Caco-2 (cell line): ENCODE results near the gene IGFBP3. TPM values are rescaled to one million over a fixed set of nuclear protein-coding genes. Genes with fewer than 3 reads are reported as not detected.

Experiments
- BruUV-seq: library from RNA; stranded (reverse); fragments of 400-500 nt; replicated peaks from 2 replicates; lab custom pipeline; 2021; lab: Mats Ljungman, UMichigan
- CTCF ChIA-PET: fragments of 300-600 bp; sonication (Branson Sonifier 250); formaldehyde crosslinking; loops from one replicate; lab custom pipeline; 2022; ENCODE audit warnings: antibody characterized with exemption; lab: Charles Lee
- POLR2A ChIA-PET: fragments of 300-600 bp; sonication (Branson Sonifier 250); formaldehyde crosslinking; loops from one replicate; lab custom pipeline; 2022; ENCODE audit warnings: antibody characterized with exemption; lab: Charles Lee
- DNase-seq, 2 experiments: peaks; one replicate each; pipeline versions ENCODE4 v3.0.0 to v3.0.0-alpha.2; 2020 to 2022
- H3K27me3 ChIP-seq: replicated peaks from 2 replicates; pipeline ENCODE4 v1.6.0; 2011; ENCODE audit warnings: low read length; ENCODE audit not compliant: control insufficient read depth, insufficient read depth
- H3K36me3 ChIP-seq: 2 replicates; pipeline ENCODE4 v1.5.1; 2011; ENCODE audit warnings: low read length; ENCODE audit not compliant: control insufficient read depth, insufficient read depth
- H3K4me1 ChIP-seq: fragments of 250-450 bp; sonication (Bioruptor Pico); 2 replicates; pipeline ENCODE4 v1.5.1; 2020; ENCODE audit warnings: mild to moderate bottlenecking
- H3K4me3 ChIP-seq: 2 replicates; pipeline ENCODE4 v1.5.1; 2011; ENCODE audit warnings: low read depth, mild to moderate bottlenecking, control low read depth, low read length
- H3K9me3 ChIP-seq: fragments of 250-450 bp; sonication (Bioruptor Pico); 2 replicates; pipeline ENCODE4 v1.5.1; 2020; ENCODE audit warnings: mild to moderate bottlenecking, moderate library complexity
- H3K27ac Mint-ChIP-seq: one replicate; pipeline ENCODE4 v1.8.0; 2022; ENCODE audit warnings: mixed read lengths; ENCODE audit not compliant: unreplicated experiment
- H3K27me3 Mint-ChIP-seq: one replicate; pipeline ENCODE4 v1.8.0; 2022; ENCODE audit warnings: mixed read lengths; ENCODE audit not compliant: insufficient read depth, unreplicated experiment
- H3K36me3 Mint-ChIP-seq: one replicate; pipeline ENCODE4 v1.8.0; 2022; ENCODE audit warnings: mild to moderate bottlenecking, mixed read lengths; ENCODE audit not compliant: insufficient read depth, unreplicated experiment
- H3K4me1 Mint-ChIP-seq: one replicate; pipeline ENCODE4 v1.8.0; 2022; ENCODE audit warnings: low read depth, mixed read lengths; ENCODE audit not compliant: unreplicated experiment
- H3K4me3 Mint-ChIP-seq: one replicate; pipeline ENCODE4 v1.8.0; 2022; ENCODE audit warnings: mild to moderate bottlenecking, moderate library complexity, mixed read lengths; ENCODE audit not compliant: unreplicated experiment
- H3K9me3 Mint-ChIP-seq: one replicate; pipeline ENCODE4 v1.8.0; 2022; ENCODE audit warnings: mixed read lengths; ENCODE audit not compliant: unreplicated experiment
- CTCF ChIP-seq, 2 experiments: fragments of 200-600 bp in 1 of 2; IDR thresholded peaks; 1 replicate in 1 of 2; 2 replicates in 1 of 2; pipeline versions ENCODE4 v1.5.1 to v1.8.0; 2011 to 2022; ENCODE audit warnings: antibody characterized with exemption in 1 of 2, control low read depth in 1 of 2, inconsistent platforms in 1 of 2, low read depth in 1 of 2, low read length in 1 of 2, mild to moderate bottlenecking in 1 of 2, moderate library complexity in 1 of 2; ENCODE audit not compliant: insufficient read depth in 1 of 2, severe bottlenecking in 1 of 2, unreplicated experiment in 1 of 2
- intact Hi-C: fragments of 100-400 bp; cut with micrococcal nuclease; formaldehyde crosslinking; loops from one replicate; pipeline ENCODE4 v1.10.0; 2022; ENCODE audit not compliant: unreplicated experiment
- total RNA-seq: library from RNA; stranded (reverse); gene quantifications from 2 replicates; pipeline ENCODE4 v1.2.3, GENCODE V29; 2022

The IGFBP3 gene
- total RNA-seq, 1 experiment from 2014 or later = 0.79 TPM

- intact Hi-C loops = no loop called here
- no TSS peak for BruUV-seq
- no peak for TF ChIP-seq CTCF (IDR thresholded peaks at IDR 0.05; ENCODE audit: insufficient read depth in 1 of 2, low read depth in 1 of 2, low read length in 1 of 2, severe bottlenecking in 1 of 2, unreplicated experiment in 1 of 2)
- no peaks in the 10 kb centered on the region for H3K27me3 ChIP-seq
- H3K4me3 ChIP-seq = no peak overlapping the region
- no peak for DNase-seq
- H3K9me3 ChIP-seq = no peaks in the 10 kb centered on the region
- Mint-ChIP-seq H3K9me3 (no peaks in the 10 kb centered on the region), H3K4me1 (no peaks in the 10 kb centered on the region), H3K27me3 (peaks cover 17% of the 10 kb centered on the region), H3K4me3 (no peak overlapping the region), H3K36me3 (no peaks in the 10 kb centered on the region), H3K27ac (no peak overlapping the region)
- ChIA-PET POLR2A (no interaction called here), CTCF (no interaction called here)
- no peaks in the 10 kb centered on the region for H3K4me1 ChIP-seq
- H3K36me3 ChIP-seq = no peaks in the 10 kb centered on the region
Observed at GRCh38 chr7:45894665-45895062, 26.4 kb downstream of the IGFBP3 start.

DNA sequence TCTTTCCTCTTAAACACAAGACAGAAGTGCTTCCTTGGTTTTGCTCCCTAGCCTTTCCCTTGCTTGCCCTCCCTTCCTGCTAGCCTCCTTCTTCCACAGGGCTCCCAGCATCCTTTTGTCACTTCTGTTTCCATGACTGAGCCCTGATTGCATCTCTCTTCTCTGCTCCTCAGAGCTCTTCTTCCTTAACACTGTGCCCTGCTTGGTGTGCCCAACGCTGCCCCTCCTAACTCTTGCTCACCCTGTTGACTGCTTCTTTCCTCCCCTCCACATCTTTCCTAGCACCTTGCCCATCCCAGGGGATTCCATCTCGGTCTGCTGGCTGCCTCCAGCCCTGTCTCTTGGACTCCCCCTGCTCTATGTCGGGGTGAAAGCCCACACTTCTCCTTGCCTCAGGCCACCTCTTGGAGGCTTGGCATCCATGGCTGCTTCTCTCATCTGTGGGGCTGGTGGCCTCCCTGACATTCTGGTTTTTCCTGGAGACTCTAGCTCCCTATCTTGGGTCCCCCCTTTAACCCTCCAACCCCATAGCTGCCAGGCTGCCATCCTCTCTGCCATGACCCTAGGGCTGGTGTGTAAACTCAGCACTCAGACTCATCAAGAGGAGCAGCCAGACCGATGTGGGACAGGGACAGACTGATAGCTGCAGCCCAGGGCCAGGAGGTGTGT, 26.9 kb downstream of the IGFBP3 start:
- Mint-ChIP-seq H3K4me1 (no peaks in the 10 kb centered on the region), H3K36me3 (no peaks in the 10 kb centered on the region), H3K9me3 (no peaks in the 10 kb centered on the region), H3K4me3 (no peak overlapping the region), H3K27me3 (peaks cover 22% of the 10 kb centered on the region), H3K27ac (no peak overlapping the region)
- H3K4me3 ChIP-seq = no peak overlapping the region
- no peaks in the 10 kb centered on the region for H3K4me1 ChIP-seq
- H3K27me3 ChIP-seq = no peaks in the 10 kb centered on the region
- intact Hi-C loops = no loop called here
- BruUV-seq = no TSS peak
- POLR2A ChIA-PET = no interaction called here
- TF ChIP-seq CTCF (IDR thresholded peaks at IDR 0.05; ENCODE audit: insufficient read depth in 1 of 2, low read depth in 1 of 2, low read length in 1 of 2, severe bottlenecking in 1 of 2, unreplicated experiment in 1 of 2) = no peak
- DNase-seq = no peak
- CTCF ChIA-PET = no interaction called here
- no peaks in the 10 kb centered on the region for H3K36me3 ChIP-seq
- no peaks in the 10 kb centered on the region for H3K9me3 ChIP-seq

GRCh38 chr7:45893374-45893995, 27.6 kb downstream of the IGFBP3 start:
- Mint-ChIP-seq H3K27ac (no peak overlapping the region), H3K4me3 (no peak overlapping the region), H3K36me3 (no peaks in the 10 kb centered on the region), H3K9me3 (no peaks in the 10 kb centered on the region), H3K27me3 (peaks cover 24% of the 10 kb centered on the region), H3K4me1 (no peaks in the 10 kb centered on the region)
- DNase-seq = no peak
- no peak for TF ChIP-seq CTCF (IDR thresholded peaks at IDR 0.05; ENCODE audit: insufficient read depth in 1 of 2, low read depth in 1 of 2, low read length in 1 of 2, severe bottlenecking in 1 of 2, unreplicated experiment in 1 of 2)
- Histone ChIP-seq H3K4me3 (no peak overlapping the region), H3K9me3 (no peaks in the 10 kb centered on the region), H3K4me1 (no peaks in the 10 kb centered on the region), H3K36me3 (no peaks in the 10 kb centered on the region), H3K27me3 (no peaks in the 10 kb centered on the region)
- CTCF ChIA-PET = no interaction called here
- POLR2A ChIA-PET = no interaction called here
- BruUV-seq = no TSS peak
- intact Hi-C loops = no loop called here
